Thyroid gland (tissue), 4 donors: ENCODE data around the gene BCR. TPM values are rescaled to one million over a fixed set of nuclear protein-coding genes. Genes with fewer than 3 reads are reported as not detected.

ENCODE experiments used
- DNase-seq, 2 donors: peaks; one replicate each; pipeline ENCODE4 v3.0.0-alpha.2; 2019
- H3K27ac ChIP-seq, 3 donors: fragments of 200-600 bp; sonication (generic); 1 replicate in 2 of 3; 2 replicates in 1 of 3; pipeline ENCODE4 v1.5.1; 2016 to 2019; ENCODE audit warnings: mild to moderate bottlenecking in 1 of 3, moderate library complexity in 1 of 3
- H3K27me3 ChIP-seq: fragments of 200-600 bp; sonication (generic); one replicate; pipeline ENCODE4 v1.5.1; 2019
- H3K36me3 ChIP-seq, 2 donors: fragments of 200-600 bp; sonication (generic); one replicate each; pipeline ENCODE4 v1.5.1; 2016 to 2019
- H3K4me1 ChIP-seq, 2 donors: fragments of 200-600 bp; sonication (generic); one replicate each; pipeline ENCODE4 v1.5.1; 2017 to 2019
- H3K4me3 ChIP-seq, 3 donors: fragments of 200-600 bp; sonication (generic); replicated peaks in 1 of 3; 1 replicate in 2 of 3; 2 replicates in 1 of 3; pipeline ENCODE4 v1.5.1; 2016; ENCODE audit warnings: mild to moderate bottlenecking in 1 of 3
- H3K9me3 ChIP-seq: fragments of 200-600 bp; sonication (generic); one replicate; pipeline ENCODE4 v1.5.1; 2017
- CTCF ChIP-seq, 6 experiments: fragments of 200-600 bp in 3 of 6; fragments of 450-650 bp in 3 of 6; sonication (generic) in 3 of 6; IDR thresholded peaks; one replicate each; pipeline ENCODE4 v1.5.1; 2016 to 2019; ENCODE audit warnings: antibody characterized with exemption in 6 of 6, mild to moderate bottlenecking in 2 of 6, inconsistent platforms in 1 of 6, moderate library complexity in 1 of 6
- POLR2A ChIP-seq, 2 donors: fragments of 450-650 bp; IDR thresholded peaks; one replicate each; pipeline ENCODE4 v1.6.1; 2017; ENCODE audit warnings: antibody characterized with exemption in 2 of 2, mild to moderate bottlenecking in 2 of 2, moderate library complexity in 1 of 2
- WGBS, 2 donors: methylation state at CpG; one replicate each; pipeline ENCODE4 v1.1.5; 2017; 5-methylcytosine and 5-hydroxymethylcytosine counted together
- intact Hi-C: fragments of 100-400 bp; cut with DNase I; formaldehyde crosslinking; loops from one replicate; pipeline ENCODE4 v1.15.1; 2023
- total RNA-seq, 4 donors: library from RNA; depleted of rRNA; stranded (reverse); fragments of >200 nt; gene quantifications; one replicate each; pipeline ENCODE4 v1.2.3, GENCODE V29; 2016

The BCR gene
- total RNA-seq, 4 donors from 2014 or later: 80.1 to 127 (median 87.7) TPM

DNA sequence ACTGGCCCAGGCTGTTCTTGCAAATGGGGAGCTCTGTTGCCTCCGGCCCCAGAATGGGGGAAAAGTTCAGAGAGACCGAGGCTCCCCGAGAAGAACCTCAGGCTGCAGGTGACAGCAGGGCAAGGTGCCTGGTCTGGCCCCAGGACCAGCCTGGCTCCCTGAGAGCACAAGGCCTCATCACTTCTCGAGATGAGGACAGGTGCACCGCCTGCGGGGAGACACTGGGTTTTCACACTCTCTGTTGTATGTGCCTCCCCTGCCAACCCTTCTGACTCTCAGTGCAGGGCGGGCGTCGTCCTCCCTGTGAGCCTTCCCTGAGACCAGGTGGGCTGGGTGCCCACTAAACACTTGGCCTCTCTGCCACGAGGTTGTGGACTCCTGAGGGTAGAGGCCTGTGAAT is 102.2 kb downstream of the BCR start:
- peak overlapping the region in 1 of 3 donors; percentile 84 for H3K27ac ChIP-seq
- H3K4me3 ChIP-seq: no peak overlapping the region
- no peaks in the 10 kb centered on the region for H3K9me3 ChIP-seq
- TF ChIP-seq POLR2A (IDR thresholded peaks at IDR 0.05) (no peak), CTCF (IDR thresholded peaks at IDR 0.05) (no peak)
- peaks cover 19 to 54% of the 10 kb centered on the region in 2 donors for H3K4me1 ChIP-seq
- H3K27me3 ChIP-seq: no peaks in the 10 kb centered on the region
- H3K36me3 ChIP-seq: peaks cover 29 to 38% of the 10 kb centered on the region in 2 donors
- DNase-seq: no peak
- WGBS, 2 donors: 90 to 96% methylated on average over 7 to 10 of the region's 10 CpGs
- intact Hi-C loops: no loop called here

DNA sequence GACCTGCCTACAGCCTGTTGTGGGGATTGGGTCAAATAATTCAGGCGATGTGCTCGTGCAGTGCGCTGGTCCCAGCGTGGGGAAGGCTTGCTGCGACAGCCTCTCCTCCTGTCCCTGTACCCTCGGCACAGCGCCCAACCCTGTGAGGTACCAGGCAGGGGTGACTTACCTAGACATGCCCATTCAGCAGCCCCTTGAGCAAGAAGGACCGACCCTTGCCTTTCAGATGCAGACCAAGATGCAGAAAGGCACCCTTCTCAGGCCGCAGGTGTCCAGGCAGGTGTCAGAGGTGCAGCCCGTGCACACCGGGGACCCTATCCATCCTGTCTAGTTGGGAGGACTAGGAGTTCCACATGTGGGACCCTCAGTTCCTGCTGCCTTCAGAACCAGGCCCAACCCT is 102.7 kb downstream of the BCR start:
- peaks cover 31 to 42% of the 10 kb centered on the region in 2 donors for H3K36me3 ChIP-seq
- H3K4me1 ChIP-seq: peaks cover 14 to 49% of the 10 kb centered on the region in 2 donors
- intact Hi-C loops: no loop called here

DNA sequence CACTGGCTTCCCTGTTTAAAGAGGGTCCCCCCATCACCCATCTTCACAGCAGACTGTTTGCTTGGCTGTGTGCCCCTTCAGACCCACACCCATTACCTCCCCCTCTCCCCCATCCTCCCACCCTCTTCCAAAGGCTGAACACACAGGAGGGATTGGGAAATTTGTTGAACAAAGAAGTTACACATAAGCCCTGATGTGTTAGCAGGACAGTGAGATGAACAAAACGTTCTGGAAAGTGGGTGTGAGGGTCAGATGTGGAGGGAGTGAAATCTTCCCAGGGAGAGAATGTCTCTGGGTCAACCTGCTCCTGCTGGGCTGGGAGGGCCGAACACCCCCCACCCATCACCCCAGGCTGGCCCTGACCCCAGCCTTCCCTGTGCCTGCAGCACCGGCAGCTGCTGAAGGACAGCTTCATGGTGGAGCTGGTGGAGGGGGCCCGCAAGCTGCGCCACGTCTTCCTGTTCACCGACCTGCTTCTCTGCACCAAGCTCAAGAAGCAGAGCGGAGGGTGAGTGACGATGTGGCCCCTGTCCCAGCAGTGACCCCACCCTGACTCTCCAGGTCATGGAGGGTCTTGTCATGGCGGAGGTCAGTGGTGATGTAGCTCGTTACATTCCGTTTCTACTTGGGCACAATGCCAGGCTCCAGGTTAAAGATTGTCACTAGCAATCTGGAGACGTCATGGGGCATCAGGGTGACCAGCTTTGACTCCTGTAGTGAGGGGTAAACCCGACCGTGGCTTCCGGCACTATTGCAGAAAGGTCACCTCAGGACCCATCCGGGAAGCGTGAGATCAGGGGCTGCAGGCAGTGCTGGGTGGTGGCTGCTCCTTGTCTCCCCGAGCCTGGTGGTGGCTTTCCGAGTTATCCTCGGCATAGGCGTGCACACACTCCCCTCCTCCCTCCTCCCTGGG is 103.5 kb downstream of the BCR start:
- peaks cover 38 to 50% of the 10 kb centered on the region in 2 donors for H3K36me3 ChIP-seq
- peak overlapping the region in 1 of 3 donors; percentile 84 for H3K27ac ChIP-seq
- H3K9me3 ChIP-seq: no peaks in the 10 kb centered on the region
- H3K4me1 ChIP-seq: peaks cover 6 to 40% of the 10 kb centered on the region in 2 donors
- H3K4me3 ChIP-seq: no peak overlapping the region
- TF ChIP-seq CTCF (IDR thresholded peaks at IDR 0.05) (no peak), POLR2A (IDR thresholded peaks at IDR 0.05) (no peak)
- DNase-seq: no peak
- intact Hi-C loops: no loop called here
- WGBS, 2 donors: 90 to 91% methylated on average over 12 to 22 of the region's 22 CpGs
- H3K27me3 ChIP-seq: no peaks in the 10 kb centered on the region

More for the DNA sequence above, 102.7 kb downstream of the BCR start:
- WGBS, 2 donors: 80 to 99% methylated on average over 1 to 11 of the region's 11 CpGs
- Histone ChIP-seq H3K9me3 (no peaks in the 10 kb centered on the region), H3K27ac (peak overlapping the region in 1 of 3 donors; percentile 84), H3K27me3 (no peaks in the 10 kb centered on the region), H3K4me3 (no peak overlapping the region)
- TF ChIP-seq POLR2A (IDR thresholded peaks at IDR 0.05) (no peak), CTCF (IDR thresholded peaks at IDR 0.05) (no peak)
- no peak for DNase-seq

DNA sequence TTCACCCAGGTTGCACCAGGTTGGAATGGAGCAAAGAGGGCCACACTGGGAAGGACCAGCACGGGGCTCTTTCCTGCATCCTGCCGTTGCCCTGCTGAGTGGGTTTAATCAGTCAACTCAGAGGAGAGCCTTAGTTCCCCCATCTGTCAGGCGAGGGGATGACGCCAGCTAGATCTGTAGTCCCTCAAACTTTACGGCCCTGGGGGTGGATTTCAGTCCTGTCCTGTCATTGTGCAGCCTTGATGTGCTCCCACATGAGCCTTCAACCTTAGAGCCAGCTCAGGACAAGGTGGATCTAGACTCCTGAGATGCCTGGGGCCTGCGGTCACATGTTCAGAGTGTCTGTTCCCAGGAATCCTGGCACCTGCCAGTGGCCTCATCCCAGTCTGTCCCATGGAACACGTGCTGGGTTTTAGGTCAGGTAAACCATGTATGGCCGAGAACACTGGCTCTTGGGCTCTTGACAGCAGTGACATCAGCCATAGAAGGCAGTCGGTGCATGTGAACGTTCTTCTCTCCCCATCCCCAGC is 104.3 kb downstream of the BCR start:
- H3K9me3 ChIP-seq: no peaks in the 10 kb centered on the region
- H3K4me3 ChIP-seq: no peak overlapping the region
- H3K27ac ChIP-seq: no peak overlapping the region
- H3K27me3 ChIP-seq: no peaks in the 10 kb centered on the region
- no peak for TF ChIP-seq CTCF (IDR thresholded peaks at IDR 0.05)
- no peak for TF ChIP-seq POLR2A (IDR thresholded peaks at IDR 0.05)
- H3K36me3 ChIP-seq: peaks cover 43 to 55% of the 10 kb centered on the region in 2 donors
- peaks cover under 1 to 33% of the 10 kb centered on the region in 2 donors for H3K4me1 ChIP-seq
- DNase-seq: no peak
- 94% methylated on average over 10 of the region's 10 CpGs for WGBS, 2 donors
- intact Hi-C loops: no loop called here

GRCh38 chr22:23285236-23285635 is 104.9 kb downstream of the BCR start:
- Histone ChIP-seq H3K27ac (no peak overlapping the region), H3K4me1 (peaks cover 0 to 29% of the 10 kb centered on the region in 2 donors), H3K27me3 (no peaks in the 10 kb centered on the region), H3K9me3 (no peaks in the 10 kb centered on the region), H3K4me3 (no peak overlapping the region), H3K36me3 (peaks cover 48 to 61% of the 10 kb centered on the region in 2 donors)
- intact Hi-C loops: no loop called here
- 97% methylated on average over 8 of the region's 8 CpGs for WGBS, 2 donors
- DNase-seq: no peak
- TF ChIP-seq CTCF (IDR thresholded peaks at IDR 0.05): no peak
